ENCODE results near the gene L3MBTL3. TPM values are rescaled to one million over a fixed set of nuclear protein-coding genes. Genes with fewer than 3 reads are reported as not detected.

L3MBTL3 gene
- polyA plus RNA-seq, 1 of the 3 experiments (the other 2 are of a cell fraction) = 12.6 TPM

GRCh38 chr6:130093546-130093945, 75.2 kb downstream of the L3MBTL3 start:
- Histone ChIP-seq H3K4me2 (no peak overlapping the region), H3K27ac (ENCODE audit: low read depth in 2 of 2, low read length in 1 of 2) (no peak overlapping the region), H3F3A (replicated peaks; ENCODE audit: insufficient read depth) (peaks cover 5% of the 10 kb centered on the region), H4K20me1 (ENCODE audit: insufficient read depth) (no peaks in the 10 kb centered on the region), H3K4me1 (ENCODE audit: control insufficient read depth in 1 of 2, insufficient read depth in 2 of 2, low read depth in 1 of 2, low read length in 1 of 2) (no peaks in the 10 kb centered on the region), H3K9ac (no peak overlapping the region), H3K4me3 (ENCODE audit: low read depth in 2 of 2, low read length in 1 of 2) (no peak overlapping the region), H3K9me3 (no peaks in the 10 kb centered on the region), H3K36me3 (replicated peaks in 1 of 2; ENCODE audit: control insufficient read depth in 1 of 2, insufficient read depth in 2 of 2, low read length in 1 of 2) (peaks cover 6 to 57% of the 10 kb centered on the region in 2 experiments), H3K9me2 (no peaks in the 10 kb centered on the region), H2AFZ (ENCODE audit: low read depth) (no peak overlapping the region), H3K79me2 (ENCODE audit: insufficient read depth) (no peaks in the 10 kb centered on the region), H3K27me3 (ENCODE audit: insufficient read depth) (no peaks in the 10 kb centered on the region)
- POLR2A ChIA-PET = no interaction called here
- DNase-seq = no peak
- TF ChIP-seq EP300 (IDR thresholded peaks at IDR 0.05; ENCODE audit: borderline replicate concordance in 1 of 2, low read depth in 1 of 2, low read length in 1 of 2) = no peak
- no peak for TF ChIP-seq RXRA (IDR thresholded peaks at IDR 0.05; ENCODE audit: borderline replicate concordance, low read depth)
- TF ChIP-seq FOXJ3 (CRISPR knock-in tag; IDR thresholded peaks at IDR 0.05) = no peak
- TF ChIP-seq RFX5 (IDR thresholded peaks at IDR 0.05; ENCODE audit: low read length) = no peak
- TF ChIP-seq POLR2AphosphoS5 (IDR thresholded peaks at IDR 0.05; ENCODE audit: low read depth, low read length) = no peak
- TF ChIP-seq EZH2phosphoT487 (IDR thresholded peaks at IDR 0.05; ENCODE audit: borderline replicate concordance, low read depth) = no peak
- 54% methylated on average over 1 of the region's 1 CpG for WGBS (ENCODE audit: low lambda C conversion rate)
- CTCF ChIA-PET = no interaction called here

- Histone ChIP-seq H3K4me2 (no peak overlapping the region), H3K9me2 (no peaks in the 10 kb centered on the region), H3F3A (replicated peaks; ENCODE audit: insufficient read depth) (peaks cover 5% of the 10 kb centered on the region), H3K4me1 (ENCODE audit: control insufficient read depth in 1 of 2, insufficient read depth in 2 of 2, low read depth in 1 of 2, low read length in 1 of 2) (no peaks in the 10 kb centered on the region), H3K27me3 (ENCODE audit: insufficient read depth) (no peaks in the 10 kb centered on the region), H2AFZ (ENCODE audit: low read depth) (no peak overlapping the region), H3K27ac (ENCODE audit: low read depth in 2 of 2, low read length in 1 of 2) (no peak overlapping the region), H3K9ac (no peak overlapping the region), H3K4me3 (ENCODE audit: low read depth in 2 of 2, low read length in 1 of 2) (no peak overlapping the region), H3K36me3 (replicated peaks in 1 of 2; ENCODE audit: control insufficient read depth in 1 of 2, insufficient read depth in 2 of 2, low read length in 1 of 2) (peaks cover 13 to 54% of the 10 kb centered on the region in 2 experiments), H4K20me1 (ENCODE audit: insufficient read depth) (no peaks in the 10 kb centered on the region), H3K79me2 (ENCODE audit: insufficient read depth) (no peaks in the 10 kb centered on the region), H3K9me3 (no peaks in the 10 kb centered on the region)
- WGBS (ENCODE audit: low lambda C conversion rate) = 86% methylated on average over 4 of the region's 4 CpGs
- ChIA-PET POLR2A (no interaction called here), CTCF (no interaction called here)
- TF ChIP-seq IRF3 (IDR thresholded peaks at IDR 0.05; ENCODE audit: low read depth, low read length) (no peak), USF2 (IDR thresholded peaks at IDR 0.05; ENCODE audit: borderline replicate concordance, low read depth, low read length) (no peak), RXRA (IDR thresholded peaks at IDR 0.05; ENCODE audit: borderline replicate concordance, low read depth) (no peak), GABPA (IDR thresholded peaks at IDR 0.05; ENCODE audit: low read depth) (no peak), MAX (IDR thresholded peaks at IDR 0.05; ENCODE audit: low read depth) (no peak), SIN3A (IDR thresholded peaks at IDR 0.05; ENCODE audit: borderline replicate concordance, low read depth, low read length) (no peak), FOXJ3 (CRISPR knock-in tag; IDR thresholded peaks at IDR 0.05) (no peak), CHD2 (IDR thresholded peaks at IDR 0.05; ENCODE audit: low read length, partially characterized antibody) (no peak), YY1 (IDR thresholded peaks at IDR 0.05; ENCODE audit: low read depth) (no peak), USF1 (IDR thresholded peaks at IDR 0.05; ENCODE audit: borderline replicate concordance, low read depth) (no peak), NRF1 (IDR thresholded peaks at IDR 0.05; ENCODE audit: low read depth, low read length) (no peak), RFX5 (IDR thresholded peaks at IDR 0.05; ENCODE audit: low read length) (no peak), FOXM1 (IDR thresholded peaks at IDR 0.05; ENCODE audit: low read depth) (no peak)
- no peak for DNase-seq
Measured at GRCh38 chr6:130098317-130098716, 79.9 kb downstream of the L3MBTL3 start.

All from SK-N-SH (cell line).